Endothelial cell of umbilical vein (primary cell): ENCODE measurements around the gene LRG1. TPM values are rescaled to one million over a fixed set of nuclear protein-coding genes. Genes with fewer than 3 reads are reported as not detected.

Experiments
- BruUV-seq: library from RNA; stranded (reverse); fragments of 400-500 nt; replicated peaks from 2 replicates; lab custom pipeline; 2021; lab: Mats Ljungman, UMichigan
- CTCF ChIA-PET: fragments of 300-600, 350-600 bp; sonication (Branson Sonifier 250); formaldehyde crosslinking; loops from one replicate; lab custom pipeline; 2021; ENCODE audit warnings: antibody characterized with exemption, inconsistent platforms; lab: Charles Lee
- POLR2A ChIA-PET: fragments of 300-600, 350-600 bp; sonication (Branson Sonifier 250); formaldehyde crosslinking; loops from one replicate; lab custom pipeline; 2021; ENCODE audit warnings: antibody characterized with exemption, inconsistent platforms; lab: Charles Lee
- DNase-seq: peaks from one replicate; pipeline ENCODE4 v3.0.0-alpha.2; 2011; ENCODE audit warnings: low read depth, low spot score
- FAIRE-seq: peaks from 2 replicates; lab custom pipeline; 2011; peaks lifted over from hg19 to GRCh38; lab: Jason Lieb, UNC
- H2AFZ ChIP-seq: 2 replicates; pipeline ENCODE4 v1.6.0; 2012; ENCODE audit warnings: low read depth, low read length, control low read depth, inconsistent platforms
- H3K27ac ChIP-seq: 2 replicates; pipeline ENCODE4 v1.5.1; 2011; ENCODE audit warnings: low read depth, mild to moderate bottlenecking, control low read depth, low read length, moderate library complexity; ENCODE audit not compliant: insufficient read depth
- H3K27me3 ChIP-seq, 2 experiments: 2 replicates each; pipeline versions ENCODE4 v1.6.0 to v1.6.1; 2011; ENCODE audit warnings: low read length in 2 of 2, mixed read lengths in 1 of 2; ENCODE audit not compliant: control insufficient read depth in 2 of 2, insufficient read depth in 2 of 2
- H3K36me3 ChIP-seq, 2 experiments: 2 replicates in 1 of 2; 3 replicates in 1 of 2; pipeline ENCODE4 v1.5.1; 2011; ENCODE audit warnings: low read length in 2 of 2, mild to moderate bottlenecking in 1 of 2, moderate library complexity in 1 of 2; ENCODE audit not compliant: control insufficient read depth in 2 of 2, insufficient read depth in 2 of 2; ENCODE audit errors: extremely low read depth in 1 of 2
- H3K4me1 ChIP-seq: 3 replicates; pipeline ENCODE4 v1.5.1; 2011; ENCODE audit warnings: mild to moderate bottlenecking, low read length; ENCODE audit not compliant: control insufficient read depth, insufficient read depth; ENCODE audit errors: extremely low read depth
- H3K4me2 ChIP-seq: 2 replicates; pipeline ENCODE4 v1.6.1; 2011; ENCODE audit warnings: low read length, control low read depth, mixed read lengths; ENCODE audit not compliant: insufficient read depth
- H3K4me3 ChIP-seq, 3 experiments: fragments of 200-600 bp in 1 of 3; sonication (generic), shearing (Covaris generic) in 1 of 3; replicated peaks in 1 of 3; 2 replicates each; pipeline ENCODE4 v1.5.1; 2011 to 2016; ENCODE audit warnings: control low read depth in 3 of 3, low read length in 3 of 3, mild to moderate bottlenecking in 2 of 3, inconsistent platforms in 1 of 3, low read depth in 1 of 3, moderate library complexity in 1 of 3; ENCODE audit not compliant: insufficient read depth in 1 of 3
- H3K79me2 ChIP-seq: 2 replicates; pipeline ENCODE4 v1.6.0; 2012; ENCODE audit warnings: low read length, inconsistent platforms; ENCODE audit not compliant: control insufficient read depth, insufficient read depth
- H3K9ac ChIP-seq: replicated peaks from 2 replicates; pipeline ENCODE3; 2011; ENCODE audit warnings: low read length, control low read depth; ENCODE audit not compliant: insufficient read depth; ENCODE audit errors: extremely low read depth
- H3K9me1 ChIP-seq: replicated peaks from 3 replicates; pipeline ENCODE4 v1.6.0; 2011; ENCODE audit warnings: mild to moderate bottlenecking, low read length; ENCODE audit not compliant: control insufficient read depth, insufficient read depth; ENCODE audit errors: extremely low read depth
- H3K9me3 ChIP-seq: replicated peaks from 2 replicates; pipeline ENCODE4 v1.5.1; 2012; ENCODE audit warnings: low read length, inconsistent platforms; ENCODE audit not compliant: control insufficient read depth, insufficient read depth
- H4K20me1 ChIP-seq: replicated peaks from 2 replicates; pipeline ENCODE3; 2011; ENCODE audit warnings: mild to moderate bottlenecking, low read length; ENCODE audit not compliant: control insufficient read depth, insufficient read depth; ENCODE audit errors: extremely low read depth
- CTCF ChIP-seq, 2 donors: IDR thresholded peaks; 1 replicate in 1 of 2; 2 replicates in 1 of 2; pipeline ENCODE4 v1.5.1; 2011; ENCODE audit warnings: low read length in 2 of 2, mild to moderate bottlenecking in 2 of 2, moderate library complexity in 2 of 2, control low read depth in 1 of 2, inconsistent platforms in 1 of 2, low read depth in 1 of 2; ENCODE audit not compliant: insufficient read depth in 1 of 2; ENCODE audit errors: extremely low read depth in 1 of 2
- EZH2 ChIP-seq: IDR thresholded peaks from 2 replicates; pipeline ENCODE4 v1.6.1; 2012; ENCODE audit warnings: borderline replicate concordance, low read depth, mild to moderate bottlenecking, moderate library complexity, low read length, inconsistent platforms; ENCODE audit not compliant: severe bottlenecking
- FOS ChIP-seq: IDR thresholded peaks from 2 replicates; pipeline ENCODE4 v1.6.1; 2011; ENCODE audit warnings: mild to moderate bottlenecking, low read length, moderate library complexity, borderline replicate concordance; ENCODE audit not compliant: insufficient read depth
- GATA2 ChIP-seq: IDR thresholded peaks from 2 replicates; pipeline ENCODE4 v1.7.0; 2011; ENCODE audit warnings: low read depth, mild to moderate bottlenecking, moderate library complexity, mixed read lengths, low read length; ENCODE audit not compliant: insufficient read length, insufficient read depth
- JUN ChIP-seq: IDR thresholded peaks from 2 replicates; pipeline ENCODE4 v1.6.1; 2011; ENCODE audit warnings: borderline replicate concordance, low read depth; ENCODE audit not compliant: insufficient read length, insufficient read depth
- MAX ChIP-seq: IDR thresholded peaks from 2 replicates; pipeline ENCODE4 v1.6.1; 2011; ENCODE audit not compliant: insufficient read depth, insufficient read length
- MYC ChIP-seq: IDR thresholded peaks from one replicate; pipeline ENCODE4 v1.6.1; 2011; ENCODE audit warnings: mild to moderate bottlenecking, low read depth, low read length
- POLR2A ChIP-seq: IDR thresholded peaks from 2 replicates; pipeline ENCODE4 v1.6.1; 2012; ENCODE audit warnings: low read depth, mild to moderate bottlenecking, control low read depth, low read length
- POLR2AphosphoS5 ChIP-seq: IDR thresholded peaks from 2 replicates; pipeline ENCODE4 v1.6.1; 2012; ENCODE audit warnings: low read depth, mild to moderate bottlenecking, control low read depth, low read length, moderate library complexity; ENCODE audit not compliant: insufficient read depth
- dilution Hi-C: fragments of 300-500 bp; cut with MboI; formaldehyde crosslinking; loops from one replicate; pipeline ENCODE4 v1.15.0; 2019; ENCODE audit warnings: low sequenced_read_pairs; ENCODE audit not compliant: extremely low pct_ligation_motif_present
- intact Hi-C: fragments of 100-400 bp; cut with micrococcal nuclease; formaldehyde crosslinking; loops from one replicate; pipeline ENCODE4 v1.10.0; 2022
- polyA plus RNA-seq, 4 experiments: library from polyadenylated mRNA; depleted of rRNA in 3 of 4; stranded (reverse) in 3 of 4; unstranded in 1 of 4; fragments of >200 nt; gene quantifications; 2 replicates each; pipeline versions ENCODE4 v1.2.1 to v1.2.3, GENCODE V29; 2011 to 2012; ENCODE audit warnings: missing spikeins in 1 of 4
- total RNA-seq: library from RNA; stranded (reverse); gene quantifications from 2 replicates; pipeline ENCODE4 v1.2.3, GENCODE V29; 2021

The LRG1 gene
- total and polyA plus RNA-seq, 2 donors (not counting 3 experiments of a cell fraction or from before 2014, with no cell fraction given) = 0.21 to 0.31 TPM

GRCh38 chr19:4550479-4551050 lies 10.7 kb upstream of the LRG1 start:
- H3K9me1 ChIP-seq = no peaks in the 10 kb centered on the region
- ChIA-PET POLR2A (no interaction called here), CTCF (interaction anchor here (1.0 kb wide), 1 partner anchor 83 kb away, joined by 4 read pairs; no protein-coding TSS in a partner anchor)
- H3K4me2 ChIP-seq = no peak overlapping the region
- DNase-seq = no peak
- H3K79me2 ChIP-seq = no peaks in the 10 kb centered on the region
- TF ChIP-seq POLR2A (no peak), POLR2AphosphoS5 (no peak), GATA2 (no peak), FOS (no peak), EZH2 (no peak), MAX (no peak)
- dilution Hi-C loops = no loop called here
- no peaks in the 10 kb centered on the region for H4K20me1 ChIP-seq
- no peak overlapping the region for H3K4me3 ChIP-seq
- no peak overlapping the region for H2AFZ ChIP-seq
- no peaks in the 10 kb centered on the region for H3K4me1 ChIP-seq
- peaks cover 20 to 67% of the 10 kb centered on the region in 2 experiments for H3K36me3 ChIP-seq
- H3K27ac ChIP-seq = no peak overlapping the region
- no peaks in the 10 kb centered on the region for H3K27me3 ChIP-seq
- no peaks in the 10 kb centered on the region for H3K9me3 ChIP-seq
- BruUV-seq = no TSS peak
- H3K9ac ChIP-seq = no peak overlapping the region
- intact Hi-C loops = no loop called here
- FAIRE-seq = no peak

- H2AFZ ChIP-seq = no peak overlapping the region
- FAIRE-seq = no peak
Measured at GRCh38 chr19:4550018-4550417, 10.2 kb upstream of the LRG1 start.

More at GRCh38 chr19:4550018-4550417, 10.2 kb upstream of the LRG1 start:
- dilution Hi-C loops = no loop called here
- H3K27ac ChIP-seq = no peak overlapping the region
- no peaks in the 10 kb centered on the region for H3K9me3 ChIP-seq
- no peak overlapping the region for H3K9ac ChIP-seq
- H4K20me1 ChIP-seq = no peaks in the 10 kb centered on the region
- BruUV-seq = no TSS peak
- H3K4me1 ChIP-seq = no peaks in the 10 kb centered on the region
- ChIA-PET CTCF (interaction anchor here (1.0 kb wide), 1 partner anchor 83 kb away, joined by 4 read pairs; no protein-coding TSS in a partner anchor), POLR2A (no interaction called here)
- H3K9me1 ChIP-seq = no peaks in the 10 kb centered on the region
- TF ChIP-seq MYC = no peak
- no peak for TF ChIP-seq CTCF (IDR thresholded peaks at IDR 0.05; ENCODE audit: extremely low read depth in 1 of 2, insufficient read depth in 1 of 2, low read depth in 1 of 2, low read length in 2 of 2)
- no peak for TF ChIP-seq POLR2A
- no peak for TF ChIP-seq FOS
- TF ChIP-seq POLR2AphosphoS5 = no peak
- no peak for TF ChIP-seq EZH2
- no peak for TF ChIP-seq GATA2
- TF ChIP-seq MAX = no peak
- TF ChIP-seq JUN = no peak
- H3K79me2 ChIP-seq = no peaks in the 10 kb centered on the region
- peaks cover 20 to 64% of the 10 kb centered on the region in 2 experiments for H3K36me3 ChIP-seq
- no peak overlapping the region for H3K4me3 ChIP-seq
- H3K27me3 ChIP-seq = no peaks in the 10 kb centered on the region
- intact Hi-C loops = no loop called here
- no peak for DNase-seq
- no peak overlapping the region for H3K4me2 ChIP-seq
